ENCODE measurements around the gene BCL11B.

Gene BCL11B

DNA sequence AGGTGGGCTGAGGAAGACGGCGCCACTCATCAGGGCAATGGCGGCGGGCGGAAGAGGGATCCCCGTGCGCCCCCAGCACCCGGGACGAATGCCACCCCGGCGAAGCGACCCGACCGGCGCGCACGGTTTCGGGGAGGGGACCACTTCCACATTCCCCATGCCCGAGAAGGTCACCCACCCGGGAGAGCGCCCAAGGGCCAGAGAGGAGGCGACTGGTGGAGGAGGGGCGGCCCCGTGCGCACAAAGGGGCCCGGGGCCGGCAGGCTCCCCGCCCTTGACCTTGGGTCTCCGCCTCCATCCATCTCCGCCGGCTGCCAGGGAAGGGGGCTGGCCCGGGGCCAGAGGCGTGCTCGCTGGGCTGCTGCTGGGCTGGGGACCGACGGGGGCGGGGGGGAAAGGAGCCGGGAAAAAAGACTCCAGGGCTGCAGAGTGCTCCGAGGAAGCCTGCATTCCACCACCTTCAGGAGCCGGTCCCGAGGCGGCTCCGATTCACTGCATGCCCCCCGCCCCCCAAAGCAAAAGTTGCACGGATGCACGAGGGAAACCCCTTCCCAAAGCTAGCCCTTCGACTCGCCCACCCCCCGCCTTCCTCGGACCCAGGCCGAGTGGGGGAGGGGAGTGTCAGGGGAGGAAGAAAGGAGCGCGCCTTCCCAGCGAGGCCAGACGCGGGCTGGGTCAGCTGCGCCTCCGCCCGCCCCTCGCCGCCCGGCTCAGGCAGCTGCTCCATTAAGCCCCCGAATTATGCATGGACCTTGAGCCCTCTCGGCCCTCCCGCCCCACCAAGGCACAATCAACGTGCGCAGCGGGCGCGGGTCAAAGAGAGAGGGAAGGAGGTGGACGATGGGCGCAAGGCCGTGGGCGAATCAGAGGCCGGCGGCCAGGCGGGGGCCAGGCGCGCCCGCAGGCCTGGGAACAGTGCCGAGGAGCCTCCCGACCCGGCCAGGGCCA lies 26.2 kb downstream of the BCL11B start:
- DNase-seq (ENCODE audit: extremely low read depth, low read depth), result no peak
- TF ChIP-seq, protein P1, sequence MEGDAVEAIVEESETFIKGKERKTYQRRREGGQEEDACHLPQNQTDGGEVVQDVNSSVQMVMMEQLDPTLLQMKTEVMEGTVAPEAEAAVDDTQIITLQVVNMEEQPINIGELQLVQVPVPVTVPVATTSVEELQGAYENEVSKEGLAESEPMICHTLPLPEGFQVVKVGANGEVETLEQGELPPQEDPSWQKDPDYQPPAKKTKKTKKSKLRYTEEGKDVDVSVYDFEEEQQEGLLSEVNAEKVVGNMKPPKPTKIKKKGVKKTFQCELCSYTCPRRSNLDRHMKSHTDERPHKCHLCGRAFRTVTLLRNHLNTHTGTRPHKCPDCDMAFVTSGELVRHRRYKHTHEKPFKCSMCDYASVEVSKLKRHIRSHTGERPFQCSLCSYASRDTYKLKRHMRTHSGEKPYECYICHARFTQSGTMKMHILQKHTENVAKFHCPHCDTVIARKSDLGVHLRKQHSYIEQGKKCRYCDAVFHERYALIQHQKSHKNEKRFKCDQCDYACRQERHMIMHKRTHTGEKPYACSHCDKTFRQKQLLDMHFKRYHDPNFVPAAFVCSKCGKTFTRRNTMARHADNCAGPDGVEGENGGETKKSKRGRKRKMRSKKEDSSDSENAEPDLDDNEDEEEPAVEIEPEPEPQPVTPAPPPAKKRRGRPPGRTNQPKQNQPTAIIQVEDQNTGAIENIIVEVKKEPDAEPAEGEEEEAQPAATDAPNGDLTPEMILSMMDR (IDR thresholded peaks at IDR 0.05; ENCODE audit: low read depth, low read length), result no peak

DNA sequence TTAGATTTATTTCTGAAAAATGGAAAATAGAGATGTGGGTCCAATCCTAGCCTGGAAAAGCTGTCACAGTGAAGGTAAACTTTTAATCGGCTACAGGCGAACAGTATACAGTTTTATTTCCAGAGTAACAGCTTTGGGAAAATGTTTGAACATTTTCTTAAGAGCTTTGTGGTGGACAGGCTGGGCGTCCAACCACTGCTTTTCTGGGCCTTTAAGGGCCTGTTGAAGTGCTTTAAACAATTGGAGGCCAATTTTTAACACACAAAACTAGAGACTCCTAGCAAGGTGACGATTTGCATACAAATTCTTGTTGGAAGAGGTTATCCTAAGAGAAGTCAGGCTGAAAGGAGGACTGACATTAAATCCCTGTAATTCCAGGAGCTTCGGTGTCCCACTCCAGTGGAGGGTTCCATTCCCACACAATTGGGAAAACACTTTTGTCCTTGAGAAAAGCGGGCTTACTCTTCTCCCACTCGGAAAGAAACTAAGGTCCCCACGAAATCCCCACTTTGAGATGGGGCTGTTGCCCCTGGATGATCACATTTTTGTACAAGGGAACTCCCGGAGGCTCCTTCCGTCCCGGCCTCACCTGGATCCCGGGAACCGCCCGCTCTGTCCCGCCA lies 26.9 kb downstream of the BCL11B start:
- TF ChIP-seq, protein P1 (IDR thresholded peaks at IDR 0.05; ENCODE audit: low read depth, low read length), result no peak
- DNase-seq (ENCODE audit: extremely low read depth, low read depth), result no peak

DNA sequence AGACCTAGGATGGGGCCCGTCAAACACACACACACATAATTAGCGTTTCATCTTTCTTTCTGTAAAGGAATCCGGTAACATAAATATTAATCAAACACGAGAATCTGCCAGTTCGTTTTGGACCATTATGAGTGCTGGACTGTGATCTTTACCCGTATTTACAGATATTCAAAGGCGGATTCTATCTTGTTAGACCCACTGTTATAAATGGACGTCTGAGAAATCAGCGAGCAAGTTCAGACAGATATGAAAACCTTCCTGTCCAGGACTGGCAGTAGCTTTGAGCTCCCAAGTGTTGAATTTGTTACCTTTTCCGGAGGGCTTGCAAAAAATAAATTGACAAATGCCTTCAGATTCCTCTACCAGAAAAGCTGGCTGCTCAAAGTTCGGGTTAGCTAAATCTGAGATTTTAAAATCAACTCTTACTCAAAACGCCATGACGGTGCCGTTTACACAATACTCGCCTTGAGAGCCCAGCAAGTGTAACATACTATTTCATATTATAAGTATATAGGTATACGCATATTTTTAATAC lies 27.6 kb downstream of the BCL11B start:
- TF ChIP-seq, protein P1 (IDR thresholded peaks at IDR 0.05; ENCODE audit: low read depth, low read length), result no peak

DNA sequence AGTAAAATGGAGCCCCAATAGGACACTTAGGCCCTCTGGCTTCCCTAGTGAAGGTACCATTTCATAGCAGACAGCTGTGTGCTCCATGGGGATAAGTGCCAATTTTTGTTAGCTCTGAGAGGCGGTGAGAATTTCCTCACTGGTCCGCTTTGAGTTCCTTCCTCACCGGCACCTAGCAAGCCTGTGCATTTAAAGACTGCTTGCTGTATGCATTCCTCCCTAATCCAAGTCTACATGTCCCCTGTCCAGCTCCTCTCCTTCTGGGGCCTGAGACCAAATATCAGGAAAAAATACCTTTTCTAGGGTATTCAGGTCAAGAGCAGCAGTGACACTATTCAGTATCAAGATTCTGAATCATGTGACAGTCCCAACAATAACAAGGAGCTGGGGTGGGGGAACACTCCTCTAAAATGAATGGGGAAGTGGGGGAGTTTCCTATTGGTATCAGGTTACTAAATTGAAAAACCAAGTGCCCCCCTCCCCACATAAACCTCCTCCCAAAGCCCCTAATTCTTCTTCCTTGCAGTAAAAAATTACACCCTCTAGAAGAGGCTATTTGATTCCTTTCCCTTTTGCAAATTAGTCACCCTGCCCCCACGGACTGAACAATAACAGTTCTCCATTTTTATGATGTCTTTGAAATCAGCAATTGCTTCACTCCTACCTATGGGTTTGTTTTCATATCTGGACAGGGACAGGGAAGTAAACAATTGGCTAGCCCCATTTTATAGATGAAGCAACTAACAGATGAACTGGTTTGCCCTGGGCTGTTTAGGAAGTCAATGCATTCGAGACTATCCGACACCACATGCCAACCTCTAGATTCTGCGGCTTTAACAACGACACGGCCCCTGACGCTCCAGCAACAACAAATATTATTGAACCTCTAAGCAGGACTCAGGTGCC lies 28.9 kb downstream of the BCL11B start:
- TF ChIP-seq, protein P1 (IDR thresholded peaks at IDR 0.05; ENCODE audit: low read depth, low read length), result no peak
- DNase-seq (ENCODE audit: extremely low read depth, low read depth), result no peak

More for the DNA sequence above, 27.6 kb downstream of the BCL11B start:
- DNase-seq (ENCODE audit: extremely low read depth, low read depth), result no peak

DNA sequence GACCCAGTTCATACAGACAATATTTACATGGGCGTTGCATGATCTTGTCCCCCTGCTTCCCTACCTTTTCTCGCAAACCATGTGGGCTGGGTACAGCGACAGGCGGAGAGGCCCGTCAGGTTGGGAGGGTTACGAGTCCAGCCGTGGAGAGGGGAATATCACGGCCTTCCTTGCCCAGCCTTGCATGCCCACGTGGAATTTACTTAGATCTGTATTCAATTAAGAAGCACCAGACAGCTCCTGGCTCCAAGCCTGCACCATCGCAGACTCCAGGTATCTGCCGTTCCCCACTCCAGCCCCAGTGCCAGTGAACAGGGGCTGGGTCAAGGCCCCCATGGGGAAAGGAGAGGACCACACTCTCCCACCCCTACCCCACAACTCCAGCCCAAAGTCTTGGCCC lies 29.8 kb downstream of the BCL11B start:
- TF ChIP-seq, protein P1 (IDR thresholded peaks at IDR 0.05; ENCODE audit: low read depth, low read length), result no peak
- no peak for DNase-seq (ENCODE audit: extremely low read depth, low read depth)

DNA sequence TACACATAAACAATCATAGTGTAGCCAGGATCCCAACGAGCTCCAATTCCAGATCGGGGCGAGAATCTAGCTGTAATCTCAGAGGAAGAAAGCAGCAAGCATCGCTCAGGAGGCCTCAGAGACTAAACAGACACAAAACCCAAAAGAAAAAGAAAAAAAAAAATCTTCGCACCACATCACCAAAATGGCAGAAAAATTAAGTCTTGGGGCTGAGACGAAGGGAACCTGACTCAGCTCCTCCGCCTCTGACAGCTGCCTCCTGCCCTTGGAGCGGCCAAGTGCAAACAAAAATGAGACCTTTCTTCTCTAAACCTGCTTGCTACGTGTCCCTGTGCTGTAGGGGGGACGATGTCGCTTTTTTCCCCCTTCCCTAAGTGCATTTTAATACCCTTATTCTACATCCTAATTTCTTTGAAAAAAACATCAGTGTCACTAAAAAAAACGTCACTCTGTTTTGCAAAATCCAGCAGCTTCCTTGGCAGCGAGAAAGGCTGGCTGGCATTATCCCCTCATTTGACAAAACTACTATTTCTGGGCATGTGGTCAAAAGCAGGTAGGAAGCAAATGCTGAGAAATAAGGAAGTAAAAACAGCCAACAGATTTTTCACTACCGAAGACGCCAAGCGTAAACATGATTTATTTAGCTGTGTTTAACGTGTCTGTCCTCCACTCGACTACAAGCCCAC lies 30.5 kb downstream of the BCL11B start:
- TF ChIP-seq, protein P1 (IDR thresholded peaks at IDR 0.05; ENCODE audit: low read depth, low read length), result no peak
- DNase-seq (ENCODE audit: extremely low read depth, low read depth), result no peak
